ENCODE data around the gene GK. TPM values are rescaled to one million over a fixed set of nuclear protein-coding genes. Genes with fewer than 3 reads are reported as not detected.

Gene GK
- total RNA-seq, 3 donors from 2014 or later (not counting 1 experiment from before 2014, with no cell fraction given), result 5.1 to 10.2 (median 7.6) TPM

- Histone ChIP-seq H3K9me3 (ENCODE audit: control insufficient read depth, insufficient read depth, low read length) (no peaks in the 10 kb centered on the region), H3K27me3 (ENCODE audit: control insufficient read depth, insufficient read depth, low read length) (no peaks in the 10 kb centered on the region), H3K4me3 (ENCODE audit: low read length) (no peak overlapping the region), H3K36me3 (ENCODE audit: control insufficient read depth, insufficient read depth, low read length) (no peaks in the 10 kb centered on the region), H3K4me1 (ENCODE audit: control insufficient read depth, insufficient read depth, low read length) (peaks cover 5% of the 10 kb centered on the region), H3K27ac (ENCODE audit: low read length) (no peak overlapping the region)
- ATAC-seq (no peak), DNase-seq (peak in 1 of 2 donors; percentile 2)
- H3K4me1 Mint-ChIP-seq, result peaks cover 5 to 6% of the 10 kb centered on the region in 2 donors
- no peak overlapping the region for H3K27ac Mint-ChIP-seq
- H3K27me3 Mint-ChIP-seq (ENCODE audit: low read depth in 2 of 2), result no peaks in the 10 kb centered on the region
- no peak overlapping the region for H3K4me3 Mint-ChIP-seq
- TF ChIP-seq CTCF (IDR thresholded peaks at IDR 0.05), result no peak
- 86% methylated on average over 2 of the region's 5 CpGs for WGBS (ENCODE audit: insufficient coverage)
- H3K36me3 Mint-ChIP-seq, result no peaks in the 10 kb centered on the region
- no peaks in the 10 kb centered on the region for H3K9me3 Mint-ChIP-seq
- intact Hi-C loops (cut with micrococcal nuclease), result no loop called here
Measured at GRCh38 chrX:30657196-30658161, 4.3 kb downstream of the GK start.

GRCh38 chrX:30659421-30659820, 6.2 kb downstream of the GK start:
- no peak overlapping the region for H3K27ac ChIP-seq (ENCODE audit: low read length)
- Mint-ChIP-seq H3K4me1 (no peaks in the 10 kb centered on the region), H3K4me3 (no peak overlapping the region), H3K27me3 (ENCODE audit: low read depth in 2 of 2) (no peaks in the 10 kb centered on the region), H3K9me3 (no peaks in the 10 kb centered on the region), H3K27ac (no peak overlapping the region), H3K36me3 (no peaks in the 10 kb centered on the region)
- no peaks in the 10 kb centered on the region for H3K9me3 ChIP-seq (ENCODE audit: control insufficient read depth, insufficient read depth, low read length)
- ATAC-seq (peak in 2 of 3 donors; percentile 17 to 76), DNase-seq (peak in 1 of 2 donors; percentile 21)
- no peak for TF ChIP-seq CTCF (IDR thresholded peaks at IDR 0.05)
- WGBS (ENCODE audit: insufficient coverage), result no CpG with 5 or more reads among the region's 2 CpGs
- no peak overlapping the region for H3K4me3 ChIP-seq (ENCODE audit: low read length)
- H3K27me3 ChIP-seq (ENCODE audit: control insufficient read depth, insufficient read depth, low read length), result no peaks in the 10 kb centered on the region
- intact Hi-C loops (cut with micrococcal nuclease), result no loop called here
- no peaks in the 10 kb centered on the region for H3K4me1 ChIP-seq (ENCODE audit: control insufficient read depth, insufficient read depth, low read length)
- no peaks in the 10 kb centered on the region for H3K36me3 ChIP-seq (ENCODE audit: control insufficient read depth, insufficient read depth, low read length)

GRCh38 chrX:30661228-30661627, 8.0 kb downstream of the GK start:
- no peaks in the 10 kb centered on the region for H3K36me3 ChIP-seq (ENCODE audit: control insufficient read depth, insufficient read depth, low read length)
- H3K27ac ChIP-seq (ENCODE audit: low read length), result no peak overlapping the region
- no peak overlapping the region for H3K27ac Mint-ChIP-seq
- no peaks in the 10 kb centered on the region for H3K4me1 Mint-ChIP-seq
- 97% methylated on average over 6 of the region's 6 CpGs for WGBS (ENCODE audit: insufficient coverage)
- H3K27me3 ChIP-seq (ENCODE audit: control insufficient read depth, insufficient read depth, low read length), result no peaks in the 10 kb centered on the region
- no peaks in the 10 kb centered on the region for H3K36me3 Mint-ChIP-seq
- no peaks in the 10 kb centered on the region for H3K9me3 Mint-ChIP-seq
- no peaks in the 10 kb centered on the region for H3K9me3 ChIP-seq (ENCODE audit: control insufficient read depth, insufficient read depth, low read length)
- TF ChIP-seq CTCF (IDR thresholded peaks at IDR 0.05), result no peak
- no peaks in the 10 kb centered on the region for H3K4me1 ChIP-seq (ENCODE audit: control insufficient read depth, insufficient read depth, low read length)
- no peaks in the 10 kb centered on the region for H3K27me3 Mint-ChIP-seq (ENCODE audit: low read depth in 2 of 2)
- H3K4me3 ChIP-seq (ENCODE audit: low read length), result no peak overlapping the region
- no peak overlapping the region for H3K4me3 Mint-ChIP-seq
- no peak for ATAC-seq
- DNase-seq, result no peak
- intact Hi-C loops (cut with micrococcal nuclease), result no loop called here

Data from natural killer cell (primary cell).